C4-2B (cell line): ENCODE results near the gene TUB.

Experiments used
- CTCF ChIP-seq: fragments of 450-650 bp; conservative IDR thresholded peaks from 2 replicates; pipeline ENCODE4 v1.5.1; 2017; ENCODE audit warnings: mild to moderate bottlenecking
- ZFX ChIP-seq: fragments of 450-650 bp; IDR thresholded peaks from 2 replicates; pipeline ENCODE4 v1.6.1; 2017

- TF ChIP-seq CTCF (no peak), ZFX (no peak)
Observed at GRCh38 chr11:8066036-8066910, 14.7 kb upstream of the TUB start.
